B cell (primary cell): ENCODE data around the gene SAMD4A.

Experiments used
- CTCF ChIP-seq: fragments of 200-600 bp; IDR thresholded peaks from one replicate; pipeline ENCODE4 v1.8.0; 2022; ENCODE audit warnings: antibody characterized with exemption, mild to moderate bottlenecking
- EZH2 ChIP-seq: IDR thresholded peaks from 2 replicates; pipeline ENCODE4 v1.6.1; 2012; ENCODE audit warnings: borderline replicate concordance, low read depth, mild to moderate bottlenecking, moderate library complexity, low read length; ENCODE audit not compliant: insufficient read depth, poor library complexity, severe bottlenecking

GRCh38 chr14:54711812-54712464 lies 145.0 kb downstream of the SAMD4A start:
- no peak for TF ChIP-seq CTCF
- no peak for TF ChIP-seq EZH2
